K562 (cell line): ENCODE measurements around the gene GNG3. TPM values are rescaled to one million over a fixed set of nuclear protein-coding genes. Genes with fewer than 3 reads are reported as not detected.

Experiments used
- ATAC-seq: fragments of 200-7000 bp; cut with Tn5 transposase; 3 replicates; pipeline ENCODE4 v1.9.1; 2020; ENCODE audit warnings: moderate library complexity
- BruUV-seq: library from RNA; stranded (reverse); fragments of 400-500 nt; replicated peaks from 2 replicates; lab custom pipeline; 2021; lab: Mats Ljungman, UMichigan
- CTCF ChIA-PET: fragments of 300-600 bp; formaldehyde crosslinking; extraction: SDS; loops from one replicate; lab custom pipeline; 2021; ENCODE audit warnings: low intra/inter-chr PET ratio; lab: Yijun Ruan, JAX
- POLR2A ChIA-PET: fragments of 300-600, 350-650 bp; sonication (Branson Sonifier 250); formaldehyde crosslinking; extraction: SDS; loops from one replicate; lab custom pipeline; 2021; ENCODE audit warnings: antibody characterized with exemption, inconsistent platforms; lab: Yijun Ruan, JAX
- DNase-seq, 4 experiments: peaks; one replicate each; pipeline versions ENCODE4 v3.0.0 to v3.0.0-alpha.2; 2011 to 2018; ENCODE audit warnings: low spot score in 3 of 4, mixed read lengths in 3 of 4; ENCODE audit errors: extremely low read depth in 1 of 4
- FAIRE-seq: peaks from 2 replicates; lab custom pipeline; 2011; peaks lifted over from hg19 to GRCh38; lab: Jason Lieb, UNC
- H2AFZ ChIP-seq: 2 replicates; pipeline ENCODE4 v1.6.0; 2011; ENCODE audit warnings: low read depth, low read length, control low read depth, inconsistent platforms
- H3K27ac ChIP-seq: fragments of 200-600 bp; 3 replicates; pipeline ENCODE4 v1.8.0; 2011; ENCODE audit warnings: low read depth, mild to moderate bottlenecking, control low read depth, inconsistent platforms, low read length, moderate library complexity, mixed read lengths; ENCODE audit errors: extremely low read depth
- H3K27me3 ChIP-seq, 2 experiments: fragments of 300-600 bp in 1 of 2; 2 replicates in 1 of 2; 3 replicates in 1 of 2; pipeline versions ENCODE4 v1.6.0 to v1.8.0; 2011; ENCODE audit warnings: inconsistent platforms in 2 of 2, low read length in 2 of 2, mild to moderate bottlenecking in 1 of 2, mixed read lengths in 1 of 2, moderate library complexity in 1 of 2; ENCODE audit not compliant: control insufficient read depth in 2 of 2, insufficient read depth in 2 of 2
- H3K36me3 ChIP-seq: fragments of 300-600 bp; 3 replicates; pipeline ENCODE4 v1.8.0; 2011; ENCODE audit warnings: mild to moderate bottlenecking, low read length, inconsistent platforms; ENCODE audit not compliant: control insufficient read depth, insufficient read depth
- H3K4me1 ChIP-seq, 2 experiments: fragments of 200-600 bp in 1 of 2; replicated peaks in 1 of 2; 2 replicates in 1 of 2; 3 replicates in 1 of 2; pipeline versions ENCODE4 v1.5.1 to v1.8.0; 2011; ENCODE audit warnings: inconsistent platforms in 2 of 2, low read length in 2 of 2, mild to moderate bottlenecking in 1 of 2, mixed read lengths in 1 of 2, moderate library complexity in 1 of 2; ENCODE audit not compliant: control insufficient read depth in 2 of 2, insufficient read depth in 2 of 2
- H3K4me2 ChIP-seq: 2 replicates; pipeline ENCODE4 v1.6.1; 2011; ENCODE audit warnings: low read length, control low read depth, inconsistent platforms, mixed read lengths; ENCODE audit not compliant: insufficient read depth
- H3K4me3 ChIP-seq: fragments of 200-600 bp; sonication (generic), shearing (Covaris generic); 2 replicates; pipeline ENCODE4 v1.5.1; 2016; ENCODE audit warnings: control low read depth, inconsistent platforms
- H3K79me2 ChIP-seq: fragments of 200-600 bp; 3 replicates; pipeline ENCODE4 v1.8.0; 2011; ENCODE audit warnings: low read length, inconsistent platforms; ENCODE audit not compliant: control insufficient read depth, insufficient read depth
- H3K9ac ChIP-seq, 2 experiments: 2 replicates each; pipeline versions ENCODE4 v1.6.0 to v1.6.1; 2011; ENCODE audit warnings: low read depth in 2 of 2, low read length in 2 of 2, control low read depth in 1 of 2, inconsistent platforms in 1 of 2, mild to moderate bottlenecking in 1 of 2, mixed read lengths in 1 of 2; ENCODE audit not compliant: insufficient read depth in 1 of 2
- H3K9me1 ChIP-seq: one replicate; pipeline ENCODE4 v1.6.0; 2011; ENCODE audit warnings: inconsistent platforms, mild to moderate bottlenecking, low read length, moderate library complexity; ENCODE audit not compliant: control insufficient read depth, insufficient read depth
- H3K9me3 ChIP-seq: replicated peaks from 2 replicates; pipeline ENCODE4 v1.5.1; 2011; ENCODE audit warnings: low read depth, low read length, inconsistent platforms; ENCODE audit not compliant: control insufficient read depth, insufficient read depth
- H4K20me1 ChIP-seq: replicated peaks from 2 replicates; pipeline ENCODE4 v1.6.1; 2011; ENCODE audit warnings: low read length, inconsistent platforms, mixed read lengths; ENCODE audit not compliant: control insufficient read depth, insufficient read depth
- HMBOX1 ChIP-seq: sonication (generic); IDR thresholded peaks from 2 replicates; pipeline ENCODE4 v1.6.1; 2016
- NELFE ChIP-seq: IDR thresholded peaks from 2 replicates; pipeline ENCODE4 v1.6.1; 2011; ENCODE audit warnings: mild to moderate bottlenecking; ENCODE audit not compliant: insufficient read depth, insufficient read length
- RAD51 ChIP-seq: fragments of 450-650 bp; IDR thresholded peaks from 2 replicates; pipeline ENCODE4 v1.7.1; 2016; ENCODE audit warnings: low read depth, mild to moderate bottlenecking, borderline replicate concordance
- WGBS: fragments of 100-300 bp; shearing (Covaris generic); methylation state at CpG from one replicate; pipeline ENCODE4 v1.1.6; 2016; ENCODE audit warnings: low coverage, mixed read lengths; ENCODE audit not compliant: insufficient coverage; ENCODE audit errors: missing lambda C conversion rate; 5-methylcytosine and 5-hydroxymethylcytosine counted together
- in situ Hi-C: fragments of 300-500 bp; cut with MboI; formaldehyde crosslinking; loops from 4 replicates; pipeline ENCODE4 v1.15.0; 2018; ENCODE audit warnings: inconsistent platforms, mixed read lengths
- intact Hi-C: fragments of 100-400 bp; cut with micrococcal nuclease; formaldehyde crosslinking; loops from 2 replicates; pipeline ENCODE4 v1.14.2; 2022
- polyA plus RNA-seq, 8 experiments: library from polyadenylated mRNA; depleted of rRNA in 4 of 8; stranded (reverse) in 5 of 8; unstranded in 3 of 8; fragments of >200 nt; fragmentation: Nextera tagmentation in 2 of 8; fragmentation: Illumina TruSeq in 1 of 8; extraction: Ambion mirVana in 2 of 8; extraction: Trizol in 1 of 8; gene quantifications; 2 replicates each; pipeline versions ENCODE4 v1.2.1 to v1.2.3, GENCODE V29; 2011 to 2014; ENCODE audit warnings: inconsistent platforms in 1 of 8, missing spikeins in 1 of 8
- total RNA-seq, 7 experiments: library from RNA; depleted of rRNA in 6 of 7; stranded (reverse); fragments of >200 nt in 6 of 7; fragmentation: Illumina TruSeq in 2 of 7; extraction: Trizol in 2 of 7; gene quantifications; 2 replicates each; pipeline versions ENCODE4 v1.2.1 to v1.2.3, GENCODE V29; 2011 to 2021; ENCODE audit warnings: low replicate concordance in 1 of 7

Gene GNG3
- total and polyA plus RNA-seq, 9 of the 15 experiments (the other 6 are each of a cell fraction or from before 2014, with no cell fraction given), result 0.07 TPM; not detected in 8

DNA sequence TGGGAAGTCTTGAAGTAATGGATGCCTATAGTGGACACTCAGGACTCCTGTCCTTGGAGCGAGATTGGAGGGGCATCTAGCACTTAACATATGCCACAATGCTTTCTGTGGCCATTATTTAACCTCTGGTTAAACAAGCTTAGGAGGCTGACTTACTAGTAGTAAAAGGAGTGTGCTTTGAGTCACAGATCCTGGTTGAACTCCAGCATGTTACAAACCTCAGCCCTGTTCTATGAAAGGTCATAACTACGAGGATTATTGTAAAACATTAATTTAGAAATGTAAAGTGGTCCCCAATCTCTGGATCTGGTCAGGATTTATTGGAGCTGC is 34.3 kb upstream of the GNG3 start:
- intact Hi-C loops (loop anchor here (5.0 kb wide), 1 partner anchor 71 kb away; the partner anchor contains the start of gene MTA2), in situ Hi-C loops (no loop called here)
- no peak for FAIRE-seq

More for the DNA sequence above, 34.3 kb upstream of the GNG3 start:
- H4K20me1 ChIP-seq, result no peaks in the 10 kb centered on the region
- H3K9ac ChIP-seq, result peak overlapping the region; percentile 94 to 100
- peak overlapping the region; percentile 86 for H3K4me2 ChIP-seq
- no peaks in the 10 kb centered on the region for H3K9me3 ChIP-seq
- no peaks in the 10 kb centered on the region for H3K9me1 ChIP-seq
- ATAC-seq, result no peak
- CTCF ChIA-PET, result no interaction called here
- peaks cover 60% of the 10 kb centered on the region for H3K36me3 ChIP-seq
- H3K79me2 ChIP-seq, result peaks cover 83% of the 10 kb centered on the region
- no peaks in the 10 kb centered on the region for H3K27me3 ChIP-seq
- peak overlapping the region; percentile 91 for H3K4me3 ChIP-seq
- no TSS peak for BruUV-seq
- no peak for TF ChIP-seq NELFE
- TF ChIP-seq HMBOX1, result peak; percentile 85
- TF ChIP-seq RAD51, result 0 out of 2 replicates have a peak, but pooled peaks have one; percentile 0
- WGBS, result 33% methylated on average over 2 of the region's 2 CpGs
- peaks cover 39 to 58% of the 10 kb centered on the region in 2 experiments; a peak in 4 of 5 replicates for H3K4me1 ChIP-seq
- no peak overlapping the region for H2AFZ ChIP-seq
- H3K27ac ChIP-seq, result peak overlapping the region; percentile 94
- peak in 1 of 4 experiments; percentile 7 for DNase-seq
- POLR2A ChIA-PET, result interaction anchor here (1.0 to 5.4 kb wide), 6 partner anchors 8 to 216 kb away, joined by 3 to 57 read pairs (median 4); partner anchors contain the start of genes C11orf98, CSKMT and TUT1
